Endothelial cell (in vitro differentiated cells): ENCODE results near the gene EXOC3L4. TPM values are rescaled to one million over a fixed set of nuclear protein-coding genes. Genes with fewer than 3 reads are reported as not detected.
A peak's percentile ranks its signal among the peaks of the same experiment; 100 is the strongest.

Source experiments
- DNase-seq: peaks from one replicate; pipeline ENCODE4 v3.0.0; 2021; ENCODE audit warnings: low spot score
- H3K27ac Mint-ChIP-seq: one replicate; pipeline ENCODE4 v1.8.0; 2021; ENCODE audit warnings: mixed read lengths, inconsistent platforms; ENCODE audit not compliant: unreplicated experiment
- H3K27me3 Mint-ChIP-seq: one replicate; pipeline ENCODE4 v1.8.0; 2021; ENCODE audit warnings: mild to moderate bottlenecking, moderate library complexity, mixed read lengths, inconsistent platforms; ENCODE audit not compliant: unreplicated experiment
- H3K36me3 Mint-ChIP-seq: one replicate; pipeline ENCODE4 v1.8.0; 2021; ENCODE audit warnings: mild to moderate bottlenecking, low read depth, mixed read lengths, inconsistent platforms; ENCODE audit not compliant: unreplicated experiment
- H3K4me1 Mint-ChIP-seq: one replicate; pipeline ENCODE4 v1.8.0; 2021; ENCODE audit warnings: mild to moderate bottlenecking, mixed read lengths, inconsistent platforms; ENCODE audit not compliant: unreplicated experiment
- H3K4me3 Mint-ChIP-seq: one replicate; pipeline ENCODE4 v1.8.0; 2021; ENCODE audit warnings: mild to moderate bottlenecking, mixed read lengths, inconsistent platforms; ENCODE audit not compliant: unreplicated experiment
- H3K9me3 Mint-ChIP-seq: one replicate; pipeline ENCODE4 v1.8.0; 2021; ENCODE audit warnings: mixed read lengths, inconsistent platforms; ENCODE audit not compliant: unreplicated experiment
- total RNA-seq: library from RNA; stranded (reverse); fragmentation: NEBNext Ultra II Directional; extraction: Animal tissue kit (Norgen Biotek cat#: 25700); gene quantifications from one replicate; pipeline ENCODE4 v1.2.1, GENCODE V29; 2021; ENCODE audit not compliant: unreplicated experiment
- TF ChIP-seq, protein P1 (sequence below): fragments of 200-600 bp; sonication (generic); IDR thresholded peaks from one replicate; pipeline ENCODE4 v1.5.0; 2021; ENCODE audit warnings: antibody characterized with exemption; ENCODE audit not compliant: unreplicated experiment

The EXOC3L4 gene
- total RNA-seq, 1 donor from 2014 or later = not detected

DNA sequence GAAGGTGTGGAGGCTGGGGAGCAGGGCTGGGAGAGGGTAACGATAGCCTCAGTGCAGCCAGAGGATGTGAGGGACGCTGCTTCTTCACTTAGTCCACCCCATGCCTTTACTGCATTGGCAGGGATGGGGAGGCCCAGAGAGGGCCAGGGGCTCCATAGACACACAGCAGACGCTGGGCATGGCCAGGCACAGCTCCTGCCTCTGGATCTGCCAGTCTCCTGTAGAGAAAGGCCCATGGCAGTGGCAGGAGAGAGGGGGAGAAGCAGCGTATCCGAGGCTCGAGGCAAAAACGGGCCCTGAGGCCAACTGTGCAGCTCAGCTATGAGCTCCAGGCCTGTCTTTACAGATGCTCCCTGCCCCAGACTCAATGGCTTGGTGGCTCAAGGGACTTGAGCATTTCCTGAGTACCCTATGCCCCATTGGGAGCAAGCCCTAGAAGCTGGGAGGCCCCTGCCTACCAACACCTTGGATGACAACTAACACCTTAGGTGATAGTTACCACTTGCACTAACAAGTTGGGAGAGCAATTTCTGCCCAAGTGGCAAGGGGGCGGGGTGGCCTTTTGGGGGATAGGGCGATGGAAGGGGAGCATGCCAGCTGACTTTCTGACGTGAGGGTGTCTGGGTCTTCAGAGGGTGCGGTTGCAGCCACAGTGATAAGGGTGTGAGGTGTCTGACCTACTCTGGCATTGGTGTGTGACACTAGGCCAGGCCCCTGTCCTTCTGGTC lies 15.5 kb upstream of the EXOC3L4 start:
- no peak for DNase-seq
- no peaks in the 10 kb centered on the region for H3K36me3 Mint-ChIP-seq
- no peaks in the 10 kb centered on the region for H3K9me3 Mint-ChIP-seq
- TF ChIP-seq, protein P1, sequence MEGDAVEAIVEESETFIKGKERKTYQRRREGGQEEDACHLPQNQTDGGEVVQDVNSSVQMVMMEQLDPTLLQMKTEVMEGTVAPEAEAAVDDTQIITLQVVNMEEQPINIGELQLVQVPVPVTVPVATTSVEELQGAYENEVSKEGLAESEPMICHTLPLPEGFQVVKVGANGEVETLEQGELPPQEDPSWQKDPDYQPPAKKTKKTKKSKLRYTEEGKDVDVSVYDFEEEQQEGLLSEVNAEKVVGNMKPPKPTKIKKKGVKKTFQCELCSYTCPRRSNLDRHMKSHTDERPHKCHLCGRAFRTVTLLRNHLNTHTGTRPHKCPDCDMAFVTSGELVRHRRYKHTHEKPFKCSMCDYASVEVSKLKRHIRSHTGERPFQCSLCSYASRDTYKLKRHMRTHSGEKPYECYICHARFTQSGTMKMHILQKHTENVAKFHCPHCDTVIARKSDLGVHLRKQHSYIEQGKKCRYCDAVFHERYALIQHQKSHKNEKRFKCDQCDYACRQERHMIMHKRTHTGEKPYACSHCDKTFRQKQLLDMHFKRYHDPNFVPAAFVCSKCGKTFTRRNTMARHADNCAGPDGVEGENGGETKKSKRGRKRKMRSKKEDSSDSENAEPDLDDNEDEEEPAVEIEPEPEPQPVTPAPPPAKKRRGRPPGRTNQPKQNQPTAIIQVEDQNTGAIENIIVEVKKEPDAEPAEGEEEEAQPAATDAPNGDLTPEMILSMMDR = no peak
- no peak overlapping the region for H3K4me3 Mint-ChIP-seq
- no peak overlapping the region for H3K27ac Mint-ChIP-seq
- peaks cover 4% of the 10 kb centered on the region for H3K27me3 Mint-ChIP-seq
- no peaks in the 10 kb centered on the region for H3K4me1 Mint-ChIP-seq

DNA sequence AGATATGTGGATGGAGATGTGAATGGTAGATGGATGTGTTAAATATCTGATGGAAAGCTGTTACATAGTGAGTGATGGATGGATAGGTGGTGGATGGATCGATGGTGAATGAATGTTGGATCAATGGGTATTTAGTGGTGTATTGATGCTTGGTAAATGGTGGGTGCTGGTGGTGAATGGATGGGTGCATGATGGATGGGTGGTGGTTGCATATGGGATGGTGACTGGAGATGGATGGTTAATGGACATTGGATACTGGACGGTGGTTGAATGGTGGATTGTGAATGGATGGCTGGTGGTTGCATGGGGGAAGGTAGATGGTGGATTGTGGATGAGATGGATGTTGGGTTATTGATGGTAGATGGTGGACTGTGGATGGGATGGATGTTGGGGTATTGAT lies 12.6 kb upstream of the EXOC3L4 start:
- DNase-seq = no peak
- H3K27me3 Mint-ChIP-seq = peaks cover 5% of the 10 kb centered on the region
- no peaks in the 10 kb centered on the region for H3K9me3 Mint-ChIP-seq
- TF ChIP-seq, protein P1 = no peak
- H3K36me3 Mint-ChIP-seq = no peaks in the 10 kb centered on the region
- H3K27ac Mint-ChIP-seq = no peak overlapping the region
- H3K4me3 Mint-ChIP-seq = no peak overlapping the region
- H3K4me1 Mint-ChIP-seq = no peaks in the 10 kb centered on the region

DNA sequence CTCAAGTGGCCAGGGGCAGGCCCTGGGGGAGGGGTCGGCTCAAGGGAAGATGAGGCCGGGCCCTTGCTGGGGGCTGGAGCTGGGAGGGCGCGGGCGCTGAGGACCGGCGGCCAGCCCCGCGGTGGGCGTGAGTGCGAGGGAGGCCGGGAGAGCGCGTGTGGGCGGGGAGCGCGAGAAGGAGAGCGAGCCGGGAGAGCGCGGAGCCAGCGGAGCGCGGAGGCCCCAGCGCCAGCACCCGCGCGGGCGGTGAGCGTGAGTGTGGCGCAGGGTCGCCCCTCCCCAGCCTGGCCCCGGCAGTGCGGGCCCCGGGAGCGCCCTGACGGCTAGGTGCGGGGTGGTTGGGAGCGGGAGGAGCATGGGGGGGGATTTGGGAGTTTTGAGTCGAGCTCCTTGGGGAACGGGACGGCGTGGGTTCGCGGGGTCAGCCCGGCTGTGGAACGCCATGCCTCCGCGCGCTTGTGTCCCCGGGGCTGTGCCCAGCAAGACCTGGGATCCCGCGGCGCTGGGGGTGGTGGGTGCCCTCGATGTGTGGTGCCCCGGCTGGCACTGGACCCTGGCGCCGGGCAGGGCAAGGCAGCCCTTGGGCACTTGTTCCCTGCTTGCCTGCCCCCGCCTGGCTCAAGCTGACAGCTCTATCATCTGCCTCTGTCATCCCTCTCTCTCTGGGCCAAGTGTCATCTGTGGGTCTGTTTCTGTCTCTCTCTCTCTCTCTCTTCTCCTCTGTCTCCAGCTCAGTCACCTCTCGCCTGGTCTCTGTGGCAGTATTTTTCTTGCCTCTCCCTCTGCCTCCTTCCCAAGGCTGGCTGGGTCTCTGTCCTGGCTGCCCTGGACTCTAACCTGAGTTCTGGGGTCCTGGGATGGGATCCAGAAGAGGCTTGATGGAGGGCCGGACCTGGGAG lies 10.3 kb upstream of the EXOC3L4 start, which contains the start of gene LBHD2:
Gene LBHD2 (plus strand): TSS at position 190 of the 899 bp plus-strand sequence. CDS start 1,803 bp downstream, outside the sequence.
- Mint-ChIP-seq H3K36me3 (no peaks in the 10 kb centered on the region), H3K9me3 (no peaks in the 10 kb centered on the region), H3K4me3 (no peak within 1 kb of the TSS)

DNA sequence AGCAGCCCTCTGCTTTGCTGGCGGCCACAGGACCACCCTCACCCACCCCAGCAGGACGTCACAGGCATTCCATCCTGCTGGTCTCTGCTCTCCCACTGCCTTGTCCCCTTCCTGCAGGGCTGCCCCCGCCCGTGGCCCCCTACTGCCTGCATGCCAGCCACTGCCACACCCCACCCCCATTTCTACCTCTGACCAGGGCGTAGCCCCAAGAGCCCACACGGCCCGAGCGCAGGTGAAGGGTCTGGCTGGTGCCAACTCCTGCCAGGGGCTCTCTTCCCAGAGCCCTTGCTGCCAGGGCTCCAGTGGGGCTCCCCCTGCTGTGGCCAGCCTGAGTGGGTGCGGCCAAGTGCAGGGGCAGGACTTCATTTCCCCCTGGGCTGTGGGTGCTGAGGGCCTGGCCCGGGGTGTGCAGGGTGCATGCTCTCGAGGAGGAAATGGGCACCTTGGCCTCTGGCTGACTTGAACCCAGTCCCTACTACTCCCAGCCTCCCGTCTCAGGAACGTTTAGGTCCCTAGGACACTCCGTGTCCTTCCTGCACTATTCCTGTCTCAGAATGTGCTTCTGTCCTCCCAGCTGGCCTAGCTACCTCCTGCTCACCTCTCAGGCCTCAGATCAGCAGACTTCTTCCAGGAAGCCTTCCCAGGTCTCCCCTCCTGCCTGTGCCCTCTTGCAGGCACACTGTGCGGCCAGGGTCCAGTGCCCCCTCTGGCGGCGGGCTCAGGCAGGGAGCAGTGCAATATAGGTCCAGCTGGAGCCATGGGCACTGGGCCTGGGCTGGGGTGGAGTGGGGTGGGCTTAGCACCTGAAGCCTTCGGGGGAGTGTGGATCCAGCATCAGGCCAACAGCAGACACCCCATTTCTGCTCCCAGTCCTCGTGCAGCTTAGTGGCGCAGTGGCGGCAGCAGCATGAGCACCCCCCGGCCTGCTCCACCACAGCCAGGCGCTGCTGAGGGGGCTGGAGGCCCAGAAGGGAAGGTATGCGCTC lies 9.1 kb upstream of the EXOC3L4 start:
- DNase-seq = peak; percentile 57
- no peak overlapping the region for H3K27ac Mint-ChIP-seq
- TF ChIP-seq, protein P1 = peak; percentile 57
- no peaks in the 10 kb centered on the region for H3K4me1 Mint-ChIP-seq
- no peak overlapping the region for H3K4me3 Mint-ChIP-seq
- H3K9me3 Mint-ChIP-seq = no peaks in the 10 kb centered on the region
- H3K27me3 Mint-ChIP-seq = peaks cover 7% of the 10 kb centered on the region
- H3K36me3 Mint-ChIP-seq = no peaks in the 10 kb centered on the region

More for the DNA sequence above, 10.3 kb upstream of the EXOC3L4 start, which contains the start of gene LBHD2:
- peak; percentile 39 for DNase-seq
- TF ChIP-seq, protein P1 = no peak
- Mint-ChIP-seq H3K4me1 (no peaks in the 10 kb centered on the region), H3K27ac (no peak within 1 kb of the TSS), H3K27me3 (peaks cover 5% of the 10 kb centered on the region)
